ENCODE measurements around the gene PAX8. TPM values are rescaled to one million over a fixed set of nuclear protein-coding genes. Genes with fewer than 3 reads are reported as not detected.

PAX8 gene
- polyA plus RNA-seq, 1 of the 3 experiments (the other 2 are of a cell fraction) = 0.23 TPM

- no peaks in the 10 kb centered on the region for H3K9me2 ChIP-seq
- H3K4me2 ChIP-seq = no peak overlapping the region
- H3K4me1 ChIP-seq (ENCODE audit: control insufficient read depth in 1 of 2, insufficient read depth in 2 of 2, low read depth in 1 of 2, low read length in 1 of 2) = no peaks in the 10 kb centered on the region; a peak in 1 of 4 replicates
- H3F3A ChIP-seq (replicated peaks; ENCODE audit: insufficient read depth) = no peaks in the 10 kb centered on the region
- H3K27me3 ChIP-seq (ENCODE audit: insufficient read depth) = no peaks in the 10 kb centered on the region
- H3K4me3 ChIP-seq (ENCODE audit: low read depth in 2 of 2, low read length in 1 of 2) = no peak overlapping the region
- WGBS (ENCODE audit: low lambda C conversion rate) = 43% methylated on average over 4 of the region's 5 CpGs
- TF ChIP-seq FOXJ3 (CRISPR knock-in tag; IDR thresholded peaks at IDR 0.05) (no peak), MAX (IDR thresholded peaks at IDR 0.05; ENCODE audit: low read depth) (no peak), GATA2 (CRISPR knock-in tag; IDR thresholded peaks at IDR 0.05) (no peak), MEF2A (IDR thresholded peaks at IDR 0.05; ENCODE audit: borderline replicate concordance, low read depth) (no peak), REST (IDR thresholded peaks at IDR 0.05; ENCODE audit: low read depth, low read length) (no peak), TCF12 (IDR thresholded peaks at IDR 0.05) (no peak), NFIC (IDR thresholded peaks at IDR 0.05; ENCODE audit: borderline replicate concordance) (no peak), NRF1 (IDR thresholded peaks at IDR 0.05; ENCODE audit: low read depth, low read length) (no peak), FOXM1 (IDR thresholded peaks at IDR 0.05; ENCODE audit: low read depth) (no peak), JUND (IDR thresholded peaks at IDR 0.05) (no peak), CTCF (IDR thresholded peaks at IDR 0.05) (no peak), ELF1 (IDR thresholded peaks at IDR 0.05) (no peak), SIN3A (IDR thresholded peaks at IDR 0.05; ENCODE audit: borderline replicate concordance, low read depth, low read length) (no peak)
- no peak overlapping the region for H3K9ac ChIP-seq
- ChIA-PET CTCF (interaction anchor here (1.2 to 1.4 kb wide), 2 partner anchors 12 to 13 kb away, joined by 4 to 7 read pairs; no protein-coding TSS in a partner anchor), POLR2A (no interaction called here)
- H3K27ac ChIP-seq (ENCODE audit: low read depth in 2 of 2, low read length in 1 of 2) = no peak overlapping the region
- H4K20me1 ChIP-seq (ENCODE audit: insufficient read depth) = no peaks in the 10 kb centered on the region
- H3K36me3 ChIP-seq (replicated peaks in 1 of 2; ENCODE audit: control insufficient read depth in 1 of 2, insufficient read depth in 2 of 2, low read length in 1 of 2) = no peaks in the 10 kb centered on the region
- no peaks in the 10 kb centered on the region for H3K79me2 ChIP-seq (ENCODE audit: insufficient read depth)
- DNase-seq = no peak
- no peaks in the 10 kb centered on the region for H3K9me3 ChIP-seq
- H2AFZ ChIP-seq (ENCODE audit: low read depth) = no peak overlapping the region
Measured at GRCh38 chr2:113186433-113186796, 92.3 kb downstream of the PAX8 start.
